Vagina (tissue), 2 donors: ENCODE measurements around the gene KDM4C. TPM values are rescaled to one million over a fixed set of nuclear protein-coding genes. Genes with fewer than 3 reads are reported as not detected.

Source experiments
- DNase-seq, 2 donors: peaks; one replicate each; pipeline ENCODE4 v3.0.0-alpha.2; 2017; ENCODE audit errors: extremely low spot score in 2 of 2
- H3K27ac ChIP-seq: fragments of 200-600 bp; sonication (generic); one replicate; pipeline ENCODE4 v1.5.1; 2019
- H3K27me3 ChIP-seq: fragments of 200-600 bp; sonication (generic); one replicate; pipeline ENCODE4 v1.5.1; 2019
- H3K36me3 ChIP-seq, 2 donors: fragments of 200-600 bp; sonication (generic); one replicate each; pipeline ENCODE4 v1.5.1; 2017 to 2019
- H3K4me1 ChIP-seq: fragments of 200-600 bp; sonication (generic); one replicate; pipeline ENCODE4 v1.5.1; 2019
- H3K4me3 ChIP-seq, 2 donors: fragments of 200-600 bp; sonication (generic); 1 replicate in 1 of 2; 2 replicates in 1 of 2; pipeline ENCODE4 v1.5.1; 2016 to 2019
- H3K9me3 ChIP-seq: fragments of 200-600 bp; sonication (generic); one replicate; pipeline ENCODE4 v1.5.1; 2019
- POLR2A ChIP-seq, 2 donors: fragments of 450-650 bp; IDR thresholded peaks; one replicate each; pipeline ENCODE4 v1.6.1; 2017; ENCODE audit warnings: antibody characterized with exemption in 2 of 2, mild to moderate bottlenecking in 2 of 2, moderate library complexity in 2 of 2
- POLR2AphosphoS5 ChIP-seq, 2 donors: sonication (generic); formaldehyde crosslinking; IDR thresholded peaks; one replicate each; pipeline ENCODE4 v1.9.0; 2017; ENCODE audit warnings: antibody characterized with exemption in 2 of 2, mild to moderate bottlenecking in 2 of 2, low read depth in 1 of 2; ENCODE audit not compliant: insufficient read depth in 1 of 2
- intact Hi-C: fragments of 100-400 bp; cut with DNase I; formaldehyde crosslinking; loops from one replicate; pipeline ENCODE4 v1.15.1; 2023
- total RNA-seq: library from RNA; depleted of rRNA; stranded (reverse); fragments of >200 nt; gene quantifications from one replicate; pipeline ENCODE4 v1.2.3, GENCODE V29; 2016
- TF ChIP-seq, protein P1 (sequence below), 3 experiments: fragments of 450-650 bp in 2 of 3; fragments of 200-600 bp in 1 of 3; sonication (generic) in 1 of 3; IDR thresholded peaks; one replicate each; pipeline ENCODE4 v1.5.1; 2017 to 2019; ENCODE audit warnings: antibody characterized with exemption in 3 of 3, mild to moderate bottlenecking in 2 of 3, moderate library complexity in 2 of 3

KDM4C gene
- total RNA-seq, 1 donor from 2014 or later = 35.6 TPM

DNA sequence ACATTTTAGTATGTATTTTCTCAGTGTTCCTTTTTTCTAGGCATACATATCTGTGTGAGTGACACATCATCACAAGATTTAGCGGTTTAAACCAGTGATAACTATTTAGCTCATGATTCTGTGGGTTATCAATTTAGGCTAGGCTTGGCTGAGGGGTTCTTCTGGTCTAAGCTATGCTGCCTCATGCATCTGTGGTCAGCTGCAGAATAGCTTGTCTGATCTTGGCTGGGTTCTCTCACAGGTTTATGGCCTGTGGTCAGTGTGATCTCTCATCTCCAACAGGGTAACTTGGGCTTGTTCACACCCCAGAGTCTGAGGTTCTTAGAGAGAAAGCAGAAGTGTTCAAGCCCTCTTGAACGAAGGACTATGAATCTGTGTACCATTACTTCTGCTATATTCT is 363.3 kb downstream of the KDM4C start:
- Histone ChIP-seq H3K4me3 (no peak overlapping the region), H3K9me3 (no peaks in the 10 kb centered on the region), H3K27ac (no peak overlapping the region), H3K36me3 (peaks cover 0 to 5% of the 10 kb centered on the region in 2 donors), H3K27me3 (no peaks in the 10 kb centered on the region), H3K4me1 (no peaks in the 10 kb centered on the region)
- TF ChIP-seq POLR2A (IDR thresholded peaks at IDR 0.05) = no peak
- TF ChIP-seq, protein P1, sequence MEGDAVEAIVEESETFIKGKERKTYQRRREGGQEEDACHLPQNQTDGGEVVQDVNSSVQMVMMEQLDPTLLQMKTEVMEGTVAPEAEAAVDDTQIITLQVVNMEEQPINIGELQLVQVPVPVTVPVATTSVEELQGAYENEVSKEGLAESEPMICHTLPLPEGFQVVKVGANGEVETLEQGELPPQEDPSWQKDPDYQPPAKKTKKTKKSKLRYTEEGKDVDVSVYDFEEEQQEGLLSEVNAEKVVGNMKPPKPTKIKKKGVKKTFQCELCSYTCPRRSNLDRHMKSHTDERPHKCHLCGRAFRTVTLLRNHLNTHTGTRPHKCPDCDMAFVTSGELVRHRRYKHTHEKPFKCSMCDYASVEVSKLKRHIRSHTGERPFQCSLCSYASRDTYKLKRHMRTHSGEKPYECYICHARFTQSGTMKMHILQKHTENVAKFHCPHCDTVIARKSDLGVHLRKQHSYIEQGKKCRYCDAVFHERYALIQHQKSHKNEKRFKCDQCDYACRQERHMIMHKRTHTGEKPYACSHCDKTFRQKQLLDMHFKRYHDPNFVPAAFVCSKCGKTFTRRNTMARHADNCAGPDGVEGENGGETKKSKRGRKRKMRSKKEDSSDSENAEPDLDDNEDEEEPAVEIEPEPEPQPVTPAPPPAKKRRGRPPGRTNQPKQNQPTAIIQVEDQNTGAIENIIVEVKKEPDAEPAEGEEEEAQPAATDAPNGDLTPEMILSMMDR (IDR thresholded peaks at IDR 0.05) = no peak
- TF ChIP-seq POLR2AphosphoS5 (IDR thresholded peaks at IDR 0.05; ENCODE audit: insufficient read depth in 1 of 2, low read depth in 1 of 2) = no peak
- no peak for DNase-seq
- intact Hi-C loops = no loop called here

- intact Hi-C loops = no loop called here
- no peaks in the 10 kb centered on the region for H3K4me1 ChIP-seq
- H3K27ac ChIP-seq = no peak overlapping the region
- peaks cover 0 to 5% of the 10 kb centered on the region in 2 donors for H3K36me3 ChIP-seq
- no peak for DNase-seq
- no peaks in the 10 kb centered on the region for H3K9me3 ChIP-seq
- H3K4me3 ChIP-seq = no peak overlapping the region
- TF ChIP-seq POLR2AphosphoS5 (IDR thresholded peaks at IDR 0.05; ENCODE audit: insufficient read depth in 1 of 2, low read depth in 1 of 2) (no peak), POLR2A (IDR thresholded peaks at IDR 0.05) (no peak)
- TF ChIP-seq, protein P1 (IDR thresholded peaks at IDR 0.05) = no peak
- H3K27me3 ChIP-seq = no peaks in the 10 kb centered on the region
These were observed 363.9 kb downstream of the KDM4C start for GRCh38 chr9:7121664-7122063.

- no peak for DNase-seq
- intact Hi-C loops = no loop called here
- H3K4me3 ChIP-seq = no peak overlapping the region
- H3K27ac ChIP-seq = no peak overlapping the region
- H3K4me1 ChIP-seq = no peaks in the 10 kb centered on the region
- H3K36me3 ChIP-seq = peaks cover 0 to 13% of the 10 kb centered on the region in 2 donors
- H3K9me3 ChIP-seq = no peaks in the 10 kb centered on the region
- TF ChIP-seq POLR2A (IDR thresholded peaks at IDR 0.05) = no peak
- TF ChIP-seq, protein P1 (IDR thresholded peaks at IDR 0.05) = no peak
- TF ChIP-seq POLR2AphosphoS5 (IDR thresholded peaks at IDR 0.05; ENCODE audit: insufficient read depth in 1 of 2, low read depth in 1 of 2) = no peak
- H3K27me3 ChIP-seq = no peaks in the 10 kb centered on the region
These were observed 366.0 kb downstream of the KDM4C start for GRCh38 chr9:7123743-7124142.

GRCh38 chr9:7125231-7125630 is 367.5 kb downstream of the KDM4C start:
- DNase-seq = no peak
- Histone ChIP-seq H3K4me3 (no peak overlapping the region), H3K27me3 (no peaks in the 10 kb centered on the region), H3K27ac (no peak overlapping the region), H3K4me1 (no peaks in the 10 kb centered on the region), H3K36me3 (peaks cover 0 to 13% of the 10 kb centered on the region in 2 donors), H3K9me3 (no peaks in the 10 kb centered on the region)
- TF ChIP-seq POLR2A (IDR thresholded peaks at IDR 0.05) = no peak
- TF ChIP-seq, protein P1 (IDR thresholded peaks at IDR 0.05) = no peak
- intact Hi-C loops = no loop called here

- intact Hi-C loops = no loop called here
These were observed 371.6 kb downstream of the KDM4C start for GRCh38 chr9:7129391-7129790.

More at GRCh38 chr9:7129391-7129790, 371.6 kb downstream of the KDM4C start:
- no peak overlapping the region for H3K4me3 ChIP-seq
- H3K4me1 ChIP-seq = no peaks in the 10 kb centered on the region
- no peak overlapping the region for H3K27ac ChIP-seq
- H3K9me3 ChIP-seq = no peaks in the 10 kb centered on the region
- TF ChIP-seq POLR2AphosphoS5 (IDR thresholded peaks at IDR 0.05; ENCODE audit: insufficient read depth in 1 of 2, low read depth in 1 of 2) (no peak), POLR2A (IDR thresholded peaks at IDR 0.05) (no peak)
- TF ChIP-seq, protein P1 (IDR thresholded peaks at IDR 0.05) = no peak
- no peak for DNase-seq
- no peaks in the 10 kb centered on the region for H3K27me3 ChIP-seq
- H3K36me3 ChIP-seq = peaks cover 0 to 8% of the 10 kb centered on the region in 2 donors
